H1 (cell line): ENCODE results near the gene GALNTL6. TPM values are rescaled to one million over a fixed set of nuclear protein-coding genes. Genes with fewer than 3 reads are reported as not detected.

Experiments
- CTCF ChIA-PET: fragments of 300-600 bp; sonication (Branson Sonifier 250); formaldehyde crosslinking; loops from one replicate; lab custom pipeline; 2021; ENCODE audit not compliant: partially characterized antibody; lab: Charles Lee
- POLR2A ChIA-PET: fragments of 300-600 bp; sonication (Branson Sonifier 250); formaldehyde crosslinking; loops from one replicate; lab custom pipeline; 2021; ENCODE audit warnings: inconsistent platforms; ENCODE audit not compliant: partially characterized antibody; lab: Charles Lee
- DNase-seq, 2 experiments: peaks; one replicate each; pipeline versions ENCODE4 v3.0.0 to v3.0.0-alpha.2; 2010 to 2022; ENCODE audit warnings: low spot score in 2 of 2, low read depth in 1 of 2, mixed read lengths in 1 of 2
- FAIRE-seq: peaks from 2 replicates; lab custom pipeline; 2011; peaks lifted over from hg19 to GRCh38; lab: Jason Lieb, UNC
- H2AFZ ChIP-seq: 2 replicates; pipeline ENCODE4 v1.8.1; 2012; ENCODE audit warnings: low read length, inconsistent platforms
- H2AK5ac ChIP-seq: 2 replicates; pipeline ENCODE4 v1.6.1; 2013; ENCODE audit warnings: low read depth, low read length
- H2BK120ac ChIP-seq: replicated peaks from 2 replicates; pipeline ENCODE3; 2013; ENCODE audit warnings: low read depth, low read length, inconsistent platforms
- H2BK12ac ChIP-seq: 2 replicates; pipeline ENCODE4 v1.6.1; 2013; ENCODE audit warnings: low read depth, low read length
- H2BK15ac ChIP-seq: 2 replicates; pipeline ENCODE4 v1.6.1; 2013; ENCODE audit warnings: low read length
- H2BK20ac ChIP-seq: 2 replicates; pipeline ENCODE4 v1.6.1; 2013; ENCODE audit warnings: low read length
- H2BK5ac ChIP-seq: 2 replicates; pipeline ENCODE4 v1.6.1; 2013; ENCODE audit warnings: low read depth, low read length
- H3K14ac ChIP-seq: 2 replicates; pipeline ENCODE4 v1.6.1; 2013; ENCODE audit warnings: inconsistent platforms; ENCODE audit not compliant: insufficient read length
- H3K18ac ChIP-seq: 2 replicates; pipeline ENCODE4 v1.6.1; 2013; ENCODE audit warnings: low read length; ENCODE audit errors: extremely low read depth
- H3K23ac ChIP-seq: 2 replicates; pipeline ENCODE4 v1.6.1; 2013; ENCODE audit warnings: inconsistent platforms; ENCODE audit not compliant: insufficient read length
- H3K23me2 ChIP-seq: 2 replicates; pipeline ENCODE4 v1.6.1; 2013; ENCODE audit warnings: low read depth, low read length
- H3K27ac ChIP-seq: 2 replicates; pipeline ENCODE4 v1.6.1; 2011; ENCODE audit warnings: low read depth, low read length, inconsistent platforms
- H3K27me3 ChIP-seq, 4 experiments: replicated peaks in 1 of 4; 1 replicate in 1 of 4; 2 replicates in 3 of 4; pipeline versions ENCODE4 v1.6.1 to v1.8.1; 2011 to 2013; ENCODE audit warnings: low read length in 3 of 4, mild to moderate bottlenecking in 3 of 4, inconsistent platforms in 2 of 4, mixed read lengths in 2 of 4, moderate library complexity in 1 of 4; ENCODE audit not compliant: control insufficient read depth in 3 of 4, insufficient read depth in 3 of 4; ENCODE audit errors: extremely low read depth in 1 of 4
- H3K36me3 ChIP-seq, 4 experiments: 2 replicates each; pipeline versions ENCODE4 v1.6.1 to v1.8.1; 2011 to 2013; ENCODE audit warnings: mild to moderate bottlenecking in 4 of 4, low read length in 3 of 4, moderate library complexity in 2 of 4, control low read depth in 1 of 4, inconsistent platforms in 1 of 4; ENCODE audit not compliant: insufficient read depth in 4 of 4, control insufficient read depth in 2 of 4
- H3K4ac ChIP-seq: replicated peaks from 2 replicates; pipeline ENCODE3; 2013; ENCODE audit warnings: low read length, low read depth, mixed read lengths, inconsistent platforms; ENCODE audit not compliant: insufficient read length
- H3K4me1 ChIP-seq, 4 experiments: replicated peaks in 1 of 4; 1 replicate in 1 of 4; 2 replicates in 3 of 4; pipeline versions ENCODE4 v1.6.1 to v1.8.1; 2011 to 2013; ENCODE audit warnings: low read length in 3 of 4, inconsistent platforms in 2 of 4, mixed read lengths in 1 of 4; ENCODE audit not compliant: insufficient read depth in 4 of 4, control insufficient read depth in 3 of 4
- H3K4me2 ChIP-seq, 2 experiments: 2 replicates each; pipeline versions ENCODE4 v1.6.1 to v1.8.1; 2011 to 2013; ENCODE audit warnings: low read depth in 2 of 2, low read length in 2 of 2, control low read depth in 1 of 2, inconsistent platforms in 1 of 2, mild to moderate bottlenecking in 1 of 2; ENCODE audit not compliant: insufficient read depth in 1 of 2
- H3K4me3 ChIP-seq, 4 experiments: fragments of 200-600, 300-600 bp in 1 of 4; sonication (generic), shearing (Covaris generic), sonication (Bioruptor Twin) in 1 of 4; 2 replicates each; pipeline versions ENCODE4 v1.5.1 to v1.8.1; 2011 to 2016; ENCODE audit warnings: low read length in 4 of 4, low read depth in 3 of 4, control low read depth in 2 of 4, inconsistent platforms in 2 of 4, mild to moderate bottlenecking in 2 of 4, mixed read lengths in 1 of 4, moderate library complexity in 1 of 4; ENCODE audit not compliant: insufficient read depth in 2 of 4; ENCODE audit errors: extremely low read depth in 1 of 4
- H3K56ac ChIP-seq: replicated peaks from 2 replicates; pipeline ENCODE3; 2013; ENCODE audit warnings: low read depth, mild to moderate bottlenecking, mixed read lengths, low read length, inconsistent platforms; ENCODE audit not compliant: insufficient read length
- H3K79me1 ChIP-seq: 2 replicates; pipeline ENCODE4 v1.6.1; 2013; ENCODE audit warnings: low read depth, low read length, control low read depth
- H3K79me2 ChIP-seq, 2 experiments: 2 replicates each; pipeline versions ENCODE4 v1.6.1 to v1.8.1; 2012 to 2013; ENCODE audit warnings: low read length in 2 of 2, mild to moderate bottlenecking in 2 of 2, inconsistent platforms in 1 of 2; ENCODE audit not compliant: insufficient read depth in 2 of 2, control insufficient read depth in 1 of 2
- H3K9ac ChIP-seq, 4 experiments: replicated peaks in 1 of 4; 1 replicate in 1 of 4; 2 replicates in 3 of 4; pipeline versions ENCODE4 v1.6.1 to v1.8.1; 2011 to 2013; ENCODE audit warnings: low read depth in 3 of 4, low read length in 3 of 4, control low read depth in 2 of 4, mild to moderate bottlenecking in 2 of 4, moderate library complexity in 2 of 4, inconsistent platforms in 1 of 4; ENCODE audit errors: extremely low read depth in 1 of 4
- H3K9me3 ChIP-seq, 2 experiments: 2 replicates each; pipeline versions ENCODE4 v1.6.1 to v1.8.1; 2012 to 2013; ENCODE audit warnings: mild to moderate bottlenecking in 2 of 2, moderate library complexity in 2 of 2, control low read depth in 1 of 2, inconsistent platforms in 1 of 2, low read depth in 1 of 2, low read length in 1 of 2, mixed read lengths in 1 of 2; ENCODE audit not compliant: insufficient read depth in 2 of 2
- H4K20me1 ChIP-seq, 2 experiments: replicated peaks in 1 of 2; 2 replicates each; pipeline versions ENCODE3 to v1.8.1; 2011 to 2013; ENCODE audit warnings: inconsistent platforms in 2 of 2, low read length in 2 of 2, mild to moderate bottlenecking in 1 of 2; ENCODE audit not compliant: insufficient read depth in 2 of 2, control insufficient read depth in 1 of 2
- H4K5ac ChIP-seq: 2 replicates; pipeline ENCODE4 v1.6.1; 2013; ENCODE audit warnings: low read length, low read depth, mixed read lengths, inconsistent platforms; ENCODE audit not compliant: insufficient read length
- H4K8ac ChIP-seq: 2 replicates; pipeline ENCODE4 v1.8.0; 2013; ENCODE audit warnings: mild to moderate bottlenecking, moderate library complexity, low read length, inconsistent platforms; ENCODE audit not compliant: insufficient read depth; ENCODE audit errors: extremely low read depth
- H4K91ac ChIP-seq: replicated peaks from 2 replicates; pipeline ENCODE3; 2013; ENCODE audit warnings: low read length, mixed read lengths, inconsistent platforms; ENCODE audit not compliant: insufficient read length
- CREB1 ChIP-seq: IDR thresholded peaks from 2 replicates; pipeline ENCODE4 v1.6.1; 2012; ENCODE audit warnings: inconsistent platforms
- CTBP2 ChIP-seq: IDR thresholded peaks from 2 replicates; pipeline ENCODE4 v1.7.0; 2011; ENCODE audit warnings: borderline replicate concordance, mild to moderate bottlenecking, moderate library complexity, mixed read lengths, low read length; ENCODE audit not compliant: insufficient read depth, insufficient read length
- EGR1 ChIP-seq: IDR thresholded peaks from 2 replicates; pipeline ENCODE4 v1.6.1; 2011; ENCODE audit warnings: low read depth, low read length, borderline replicate concordance
- MAFK ChIP-seq: IDR thresholded peaks from 2 replicates; pipeline ENCODE4 v1.6.1; 2012; ENCODE audit warnings: low read depth, mild to moderate bottlenecking, improper control_type of control experiment, low read length
- NANOG ChIP-seq: IDR thresholded peaks from 2 replicates; pipeline ENCODE4 v1.6.1; 2011; ENCODE audit warnings: low read length, low read depth, mild to moderate bottlenecking, inconsistent platforms; ENCODE audit not compliant: insufficient read depth, poor library complexity, severe bottlenecking
- SRF ChIP-seq: IDR thresholded peaks from 2 replicates; pipeline ENCODE4 v1.6.1; 2011; ENCODE audit warnings: mild to moderate bottlenecking, low read depth, low read length, moderate library complexity
- WGBS, 2 experiments: shearing (Covaris generic) in 1 of 2; methylation state at CpG; one replicate each; pipeline versions ENCODE4 v1.1.6 to v1.1.7; 2013 to 2015; ENCODE audit warnings: low lambda C conversion rate in 2 of 2, mixed read lengths in 2 of 2, inconsistent platforms in 1 of 2, low coverage in 1 of 2, missing lambda C conversion rate in 1 of 2; ENCODE audit not compliant: insufficient replicate concordance in 2 of 2, insufficient coverage in 1 of 2, insufficient read length in 1 of 2; ENCODE audit errors: extremely low coverage in 1 of 2, missing lambda C conversion rate in 1 of 2; 5-methylcytosine and 5-hydroxymethylcytosine counted together
- polyA plus RNA-seq, 7 experiments: library from polyadenylated mRNA; depleted of rRNA in 3 of 7; stranded (reverse) in 5 of 7; unstranded in 2 of 7; fragments of >200 nt in 5 of 7; fragments of 200-250 nt in 2 of 7; gene quantifications; 1 replicate in 5 of 7; 2 replicates in 1 of 7; 4 replicates in 1 of 7; pipeline versions ENCODE4 v1.2.1 to v1.2.3, GENCODE V29; 2011 to 2013; ENCODE audit warnings: missing spikeins in 2 of 7, mixed read lengths in 2 of 7
- total RNA-seq: library from RNA; stranded (reverse); fragmentation: NEBNext Ultra II Directional; extraction: Animal tissue kit (Norgen Biotek cat#: 25700); gene quantifications from 2 replicates; pipeline ENCODE4 v1.2.1, GENCODE V29; 2021
- TF ChIP-seq, protein P1 (sequence below), 3 experiments: IDR thresholded peaks; 1 replicate in 2 of 3; 2 replicates in 1 of 3; pipeline versions ENCODE4 v1.5.1 to v1.6.1; 2011; ENCODE audit warnings: low read length in 3 of 3, mild to moderate bottlenecking in 3 of 3, inconsistent platforms in 2 of 3, low read depth in 1 of 3, moderate library complexity in 1 of 3; ENCODE audit not compliant: insufficient read depth in 1 of 3; ENCODE audit errors: control extremely low read depth in 1 of 3
- TF ChIP-seq, protein P2 (sequence below): IDR thresholded peaks from 2 replicates; pipeline ENCODE4 v1.6.1; 2012; ENCODE audit warnings: low read length, inconsistent platforms

GALNTL6 gene
- total and polyA plus RNA-seq, 2 of the 8 experiments (the other 6 are each of a cell fraction or from before 2014, with no cell fraction given), result 0.03 to 0.32 TPM

DNA sequence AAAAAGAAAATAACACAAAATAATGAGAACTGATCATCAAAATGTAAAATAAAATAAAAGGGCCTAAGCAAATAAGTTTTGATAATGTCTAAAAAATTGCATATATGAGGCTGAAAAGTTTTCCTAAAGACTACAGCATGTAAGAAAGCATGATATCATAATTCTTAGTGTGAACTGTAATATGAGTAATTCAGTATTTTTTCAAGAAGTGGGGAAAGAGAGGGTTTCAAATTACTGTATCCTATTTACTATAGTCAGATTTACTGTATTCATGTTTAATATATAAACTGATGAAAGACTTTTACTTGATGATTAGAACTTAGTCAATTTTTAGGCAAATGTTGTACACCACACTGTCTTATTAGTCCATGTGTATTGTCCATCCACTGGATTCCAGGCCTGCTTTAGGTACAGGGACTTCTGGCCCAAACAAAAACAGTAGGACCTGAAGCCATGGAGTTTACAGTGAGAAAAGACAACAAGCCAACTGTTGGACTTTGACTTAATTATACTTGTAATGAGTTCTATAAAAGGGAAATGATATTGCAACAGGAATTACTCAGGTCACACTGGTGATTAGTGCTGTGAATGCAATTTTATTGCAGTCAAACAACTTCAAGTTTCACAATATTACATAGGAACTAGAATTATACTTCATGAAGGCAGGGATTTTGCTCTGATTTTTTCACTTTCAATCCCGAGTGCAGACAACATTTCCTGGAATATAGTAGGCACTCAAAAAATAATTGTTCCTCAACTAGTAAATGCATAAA lies 837.7 kb downstream of the GALNTL6 start:
- POLR2A ChIA-PET, result no interaction called here
- no peak overlapping the region for H3K56ac ChIP-seq
- no peak overlapping the region for H4K8ac ChIP-seq
- no peak overlapping the region for H3K9ac ChIP-seq
- H3K18ac ChIP-seq, result no peak overlapping the region
- no peaks in the 10 kb centered on the region for H3K79me1 ChIP-seq
- H4K91ac ChIP-seq, result no peak overlapping the region
- no peaks in the 10 kb centered on the region for H3K9me3 ChIP-seq
- no peak overlapping the region for H2BK12ac ChIP-seq
- no peak for DNase-seq
- H3K14ac ChIP-seq, result no peak overlapping the region
- H3K36me3 ChIP-seq, result no peaks in the 10 kb centered on the region
- WGBS, 2 experiments, result 92% methylated on average over 1 of the region's 1 CpG; no CpG with 5 or more reads in 1 of the 2 experiments
- H3K4ac ChIP-seq, result no peak overlapping the region
- no peak for FAIRE-seq
- H3K27ac ChIP-seq, result no peak overlapping the region
- CTCF ChIA-PET, result interaction anchor here (1.0 kb wide), 1 partner anchor 11 kb away, joined by 3 read pairs; no protein-coding TSS in a partner anchor
- H2BK120ac ChIP-seq, result no peak overlapping the region
- no peak overlapping the region for H2BK15ac ChIP-seq
- H2AFZ ChIP-seq, result no peak overlapping the region
- no peak overlapping the region for H3K4me3 ChIP-seq
- H2BK20ac ChIP-seq, result no peak overlapping the region
- no peaks in the 10 kb centered on the region for H4K20me1 ChIP-seq
- H3K23me2 ChIP-seq, result no peaks in the 10 kb centered on the region
- H3K23ac ChIP-seq, result no peak overlapping the region
- H3K4me1 ChIP-seq, result peaks cover 0 to 2% (median 0%) of the 10 kb centered on the region in 4 experiments; a peak in 3 of 7 replicates
- no peak overlapping the region for H2BK5ac ChIP-seq
- H3K4me2 ChIP-seq, result no peak overlapping the region
- H3K27me3 ChIP-seq, result no peaks in the 10 kb centered on the region
- no peaks in the 10 kb centered on the region for H3K79me2 ChIP-seq
- H2AK5ac ChIP-seq, result no peak overlapping the region
- H4K5ac ChIP-seq, result no peak overlapping the region
- TF ChIP-seq, protein P1, sequence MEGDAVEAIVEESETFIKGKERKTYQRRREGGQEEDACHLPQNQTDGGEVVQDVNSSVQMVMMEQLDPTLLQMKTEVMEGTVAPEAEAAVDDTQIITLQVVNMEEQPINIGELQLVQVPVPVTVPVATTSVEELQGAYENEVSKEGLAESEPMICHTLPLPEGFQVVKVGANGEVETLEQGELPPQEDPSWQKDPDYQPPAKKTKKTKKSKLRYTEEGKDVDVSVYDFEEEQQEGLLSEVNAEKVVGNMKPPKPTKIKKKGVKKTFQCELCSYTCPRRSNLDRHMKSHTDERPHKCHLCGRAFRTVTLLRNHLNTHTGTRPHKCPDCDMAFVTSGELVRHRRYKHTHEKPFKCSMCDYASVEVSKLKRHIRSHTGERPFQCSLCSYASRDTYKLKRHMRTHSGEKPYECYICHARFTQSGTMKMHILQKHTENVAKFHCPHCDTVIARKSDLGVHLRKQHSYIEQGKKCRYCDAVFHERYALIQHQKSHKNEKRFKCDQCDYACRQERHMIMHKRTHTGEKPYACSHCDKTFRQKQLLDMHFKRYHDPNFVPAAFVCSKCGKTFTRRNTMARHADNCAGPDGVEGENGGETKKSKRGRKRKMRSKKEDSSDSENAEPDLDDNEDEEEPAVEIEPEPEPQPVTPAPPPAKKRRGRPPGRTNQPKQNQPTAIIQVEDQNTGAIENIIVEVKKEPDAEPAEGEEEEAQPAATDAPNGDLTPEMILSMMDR (IDR thresholded peaks at IDR 0.05; ENCODE audit: control extremely low read depth in 1 of 3, insufficient read depth in 1 of 3, low read depth in 1 of 3, low read length in 3 of 3), result no peak
- TF ChIP-seq CREB1 (no peak), NANOG (no peak), MAFK (no peak), EGR1 (no peak), SRF (no peak), CTBP2 (no peak)
- TF ChIP-seq, protein P2, sequence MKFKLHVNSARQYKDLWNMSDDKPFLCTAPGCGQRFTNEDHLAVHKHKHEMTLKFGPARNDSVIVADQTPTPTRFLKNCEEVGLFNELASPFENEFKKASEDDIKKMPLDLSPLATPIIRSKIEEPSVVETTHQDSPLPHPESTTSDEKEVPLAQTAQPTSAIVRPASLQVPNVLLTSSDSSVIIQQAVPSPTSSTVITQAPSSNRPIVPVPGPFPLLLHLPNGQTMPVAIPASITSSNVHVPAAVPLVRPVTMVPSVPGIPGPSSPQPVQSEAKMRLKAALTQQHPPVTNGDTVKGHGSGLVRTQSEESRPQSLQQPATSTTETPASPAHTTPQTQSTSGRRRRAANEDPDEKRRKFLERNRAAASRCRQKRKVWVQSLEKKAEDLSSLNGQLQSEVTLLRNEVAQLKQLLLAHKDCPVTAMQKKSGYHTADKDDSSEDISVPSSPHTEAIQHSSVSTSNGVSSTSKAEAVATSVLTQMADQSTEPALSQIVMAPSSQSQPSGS, result no peak
